HepG2 (cell line): ENCODE measurements around the gene GATC. TPM values are rescaled to one million over a fixed set of nuclear protein-coding genes. Genes with fewer than 3 reads are reported as not detected.

Experiments
- ATAC-seq: fragments of 200-7000 bp; cut with Tn5 transposase; 3 replicates; pipeline ENCODE4 v1.9.1; 2020; ENCODE audit warnings: mild to moderate bottlenecking, moderate library complexity
- BruUV-seq: library from RNA; stranded (reverse); fragments of 400-500 nt; replicated peaks from 2 replicates; lab custom pipeline; 2021; lab: Mats Ljungman, UMichigan
- CTCF ChIA-PET: fragments of 300-600 bp; formaldehyde crosslinking; extraction: SDS; loops from one replicate; lab custom pipeline; 2021; ENCODE audit warnings: low total read pairs, inconsistent platforms, low intra/inter-chr PET ratio; lab: Yijun Ruan, JAX
- POLR2A ChIA-PET: fragments of 350-600 bp; sonication (Branson Sonifier 250); formaldehyde crosslinking; loops from one replicate; lab custom pipeline; 2020; ENCODE audit warnings: antibody characterized with exemption, inconsistent platforms; lab: Yijun Ruan, JAX
- DNase-seq: peaks from one replicate; pipeline ENCODE4 v3.0.0-alpha.2; 2015; ENCODE audit warnings: low spot score
- FAIRE-seq: peaks from 3 replicates; lab custom pipeline; 2011; peaks lifted over from hg19 to GRCh38; lab: Jason Lieb, UNC
- H2AFZ ChIP-seq: one replicate; pipeline ENCODE4 v1.6.1; 2011; ENCODE audit warnings: low read length, inconsistent platforms
- H3K27ac ChIP-seq: fragments of 300-600 bp; 3 replicates; pipeline ENCODE4 v1.8.0; 2011; ENCODE audit warnings: mixed run types, mild to moderate bottlenecking, mixed read lengths, low read length, inconsistent platforms; ENCODE audit not compliant: insufficient read depth; ENCODE audit errors: extremely low read length
- H3K27me3 ChIP-seq, 2 experiments: fragments of 200-600 bp in 1 of 2; 2 replicates in 1 of 2; 3 replicates in 1 of 2; pipeline versions ENCODE4 v1.6.0 to v1.8.0; 2011; ENCODE audit warnings: low read length in 2 of 2, mild to moderate bottlenecking in 2 of 2, moderate library complexity in 2 of 2, inconsistent platforms in 1 of 2; ENCODE audit not compliant: insufficient read depth in 2 of 2, control insufficient read depth in 1 of 2
- H3K36me3 ChIP-seq, 2 experiments: fragments of 200-600 bp in 1 of 2; replicated peaks in 1 of 2; 2 replicates in 1 of 2; 3 replicates in 1 of 2; pipeline versions ENCODE4 v1.5.1 to v1.8.0; 2011; ENCODE audit warnings: low read length in 2 of 2, inconsistent platforms in 1 of 2; ENCODE audit not compliant: insufficient read depth in 2 of 2, control insufficient read depth in 1 of 2
- H3K4me1 ChIP-seq: 2 replicates; pipeline ENCODE4 v1.5.1; 2012; ENCODE audit warnings: low read length, inconsistent platforms; ENCODE audit not compliant: insufficient read depth
- H3K4me2 ChIP-seq: 2 replicates; pipeline ENCODE4 v1.6.0; 2011; ENCODE audit warnings: low read depth, low read length, inconsistent platforms
- H3K4me3 ChIP-seq, 3 experiments: fragments of 200-600 bp in 1 of 3; sonication (generic), shearing (Covaris generic) in 1 of 3; replicated peaks in 1 of 3; 2 replicates each; pipeline ENCODE4 v1.5.1; 2011 to 2016; ENCODE audit warnings: low read length in 3 of 3, inconsistent platforms in 2 of 3, low read depth in 2 of 3, mild to moderate bottlenecking in 2 of 3, control low read depth in 1 of 3, mixed read lengths in 1 of 3; ENCODE audit not compliant: insufficient read depth in 1 of 3
- H3K79me2 ChIP-seq: one replicate; pipeline ENCODE4 v1.6.1; 2011; ENCODE audit warnings: low read length, inconsistent platforms; ENCODE audit not compliant: insufficient read depth
- H3K9ac ChIP-seq: 2 replicates; pipeline ENCODE4 v1.6.0; 2011; ENCODE audit warnings: mild to moderate bottlenecking, low read depth, low read length, inconsistent platforms; ENCODE audit not compliant: insufficient read depth
- H3K9me3 ChIP-seq: 2 replicates; pipeline ENCODE4 v1.5.1; 2012; ENCODE audit warnings: mild to moderate bottlenecking, low read length
- H4K20me1 ChIP-seq: 2 replicates; pipeline ENCODE4 v1.6.0; 2011; ENCODE audit warnings: inconsistent platforms, mild to moderate bottlenecking, low read length, moderate library complexity; ENCODE audit not compliant: insufficient read depth
- CBX2 ChIP-seq, 2 experiments: fragments of 200-600 bp in 1 of 2; sonication (generic); formaldehyde crosslinking in 1 of 2; IDR thresholded peaks; 2 replicates each; pipeline versions ENCODE4 v1.7.0 to v1.8.1; 2018 to 2022; ENCODE audit warnings: low read depth in 2 of 2, low read length in 1 of 2, mild to moderate bottlenecking in 1 of 2, missing genetic modification reagents in 1 of 2
- HOXA9 ChIP-seq: sonication (generic); formaldehyde crosslinking; IDR thresholded peaks from 2 replicates; pipeline ENCODE4 v1.8.1; 2022; ENCODE audit warnings: missing genetic modification reagents, mild to moderate bottlenecking, moderate library complexity, borderline replicate concordance
- ISL2 ChIP-seq: sonication (generic); formaldehyde crosslinking; IDR thresholded peaks from 2 replicates; pipeline ENCODE4 v1.5.0; 2020; ENCODE audit warnings: missing genetic modification reagents
- PHB2 ChIP-seq: fragments of 450-650 bp; IDR thresholded peaks from 2 replicates; pipeline ENCODE4 v1.6.1; 2018; ENCODE audit not compliant: partially characterized antibody
- PPARG ChIP-seq: conservative IDR thresholded peaks from 2 replicates; pipeline ENCODE4 v1.6.1; 2016; ENCODE audit warnings: missing biosample characterization, missing genetic modification reagents
- SP5 ChIP-seq: IDR thresholded peaks from 2 replicates; pipeline ENCODE4 v1.6.1; 2016; ENCODE audit warnings: low read depth, borderline replicate concordance
- ZFP62 ChIP-seq: sonication (generic); formaldehyde crosslinking; IDR thresholded peaks from 2 replicates; pipeline ENCODE4 v1.4.0; 2020; ENCODE audit warnings: missing genetic modification reagents
- ZNF121 ChIP-seq: sonication (generic); formaldehyde crosslinking; IDR thresholded peaks from 2 replicates; pipeline ENCODE4 v1.5.0; 2020; ENCODE audit warnings: mild to moderate bottlenecking, missing genetic modification reagents
- ZNF501 ChIP-seq: sonication (generic); formaldehyde crosslinking; IDR thresholded peaks from 2 replicates; pipeline ENCODE4 v1.5.1; 2020; ENCODE audit warnings: mild to moderate bottlenecking, moderate library complexity, missing genetic modification reagents
- ZNF615 ChIP-seq: sonication (generic); formaldehyde crosslinking; IDR thresholded peaks from 2 replicates; pipeline ENCODE4 v1.5.0; 2020; ENCODE audit warnings: mild to moderate bottlenecking, missing genetic modification reagents, borderline replicate concordance
- ZNF629 ChIP-seq: sonication (generic); formaldehyde crosslinking; conservative IDR thresholded peaks from 2 replicates; pipeline ENCODE4 v1.5.0; 2020; ENCODE audit warnings: missing genetic modification reagents
- ZSCAN25 ChIP-seq: sonication (generic); formaldehyde crosslinking; IDR thresholded peaks from 2 replicates; pipeline ENCODE4 v1.8.0; 2022; ENCODE audit warnings: mild to moderate bottlenecking, missing genetic modification reagents
- ZSCAN5A ChIP-seq: sonication (generic); formaldehyde crosslinking; IDR thresholded peaks from 2 replicates; pipeline ENCODE4 v1.8.0; 2022; ENCODE audit warnings: mild to moderate bottlenecking, missing genetic modification reagents, borderline replicate concordance
- WGBS: methylation state at CpG from one replicate; pipeline ENCODE4 v1.1.6; 2017; ENCODE audit warnings: low lambda C conversion rate; 5-methylcytosine and 5-hydroxymethylcytosine counted together
- in situ Hi-C: cut with HindIII; loops from 2 replicates; pipeline ENCODE4 v1.10.0; 2017; ENCODE audit warnings: low pct_unique_long_range_greater_than_20kb; ENCODE audit not compliant: extremely low pct_ligation_motif_present
- intact Hi-C: fragments of 100-400 bp; cut with micrococcal nuclease; formaldehyde crosslinking; loops from one replicate; pipeline ENCODE4 v1.10.0; 2022; ENCODE audit not compliant: unreplicated experiment
- polyA plus RNA-seq, 8 experiments: library from polyadenylated mRNA; depleted of rRNA in 3 of 8; stranded (reverse) in 7 of 8; unstranded in 1 of 8; fragments of >200 nt; fragmentation: Illumina TruSeq in 4 of 8; extraction: Trizol in 4 of 8; gene quantifications; 2 replicates each; pipeline versions ENCODE4 v1.2.1 to v1.2.3, GENCODE V29; 2011 to 2016; ENCODE audit warnings: low read depth in 4 of 8, missing spikeins in 1 of 8, mixed read lengths in 1 of 8; ENCODE audit not compliant: insufficient read depth in 1 of 8
- total RNA-seq, 5 experiments: library from RNA; depleted of rRNA; stranded (reverse); fragments of >200 nt; fragmentation: Illumina TruSeq; extraction: Trizol; gene quantifications; 2 replicates each; pipeline ENCODE4 v1.2.3, GENCODE V29; 2016; ENCODE audit warnings: low read depth in 1 of 5

The GATC gene
- total and polyA plus RNA-seq, 2 of the 13 experiments (the other 11 are each of a cell fraction or from before 2014, with no cell fraction given), result 17.7 to 29.7 TPM

GRCh38 chr12:120406069-120406468 is 40.2 kb upstream of the GATC start:
- H3K4me2 ChIP-seq, result no peak overlapping the region
- ATAC-seq (no peak), DNase-seq (no peak), FAIRE-seq (no peak)
- 70% methylated on average over 3 of the region's 3 CpGs for WGBS
- H3K4me1 ChIP-seq, result peaks cover 12% of the 10 kb centered on the region
- ChIA-PET POLR2A (no interaction called here), CTCF (no interaction called here)
- peaks cover 0 to 5% of the 10 kb centered on the region in 2 experiments; a peak in 2 of 5 replicates for H3K27me3 ChIP-seq
- BruUV-seq, result no TSS peak
- no peaks in the 10 kb centered on the region for H3K9me3 ChIP-seq
- in situ Hi-C loops, result no loop called here
- no peak overlapping the region for H3K27ac ChIP-seq
- no peak overlapping the region for H3K4me3 ChIP-seq
- TF ChIP-seq PPARG (CRISPR knock-in tag), result no peak
- TF ChIP-seq ZNF615 (CRISPR knock-in tag), result no peak
- no peak for TF ChIP-seq HOXA9 (CRISPR knock-in tag)
- TF ChIP-seq ZSCAN25, result no peak
- no peak for TF ChIP-seq PHB2
- TF ChIP-seq SP5 (CRISPR knock-in tag), result no peak
- TF ChIP-seq ISL2 (CRISPR knock-in tag), result no peak
- no peak for TF ChIP-seq ZFP62 (CRISPR knock-in tag)
- no peak for TF ChIP-seq ZNF501
- TF ChIP-seq CBX2 (IDR thresholded peaks at IDR 0.05; ENCODE audit: low read depth, low read length), result no peak
- no peak for TF ChIP-seq CBX2 (CRISPR knock-in tag; IDR thresholded peaks at IDR 0.05; ENCODE audit: low read depth)
- TF ChIP-seq, all 625 proteins: peak for 0
- Histone ChIP-seq H3K79me2 (no peaks in the 10 kb centered on the region), H3K36me3 (no peaks in the 10 kb centered on the region), H3K9ac (no peak overlapping the region), H2AFZ (no peak overlapping the region), H4K20me1 (no peaks in the 10 kb centered on the region)
- intact Hi-C loops, result no loop called here

DNA sequence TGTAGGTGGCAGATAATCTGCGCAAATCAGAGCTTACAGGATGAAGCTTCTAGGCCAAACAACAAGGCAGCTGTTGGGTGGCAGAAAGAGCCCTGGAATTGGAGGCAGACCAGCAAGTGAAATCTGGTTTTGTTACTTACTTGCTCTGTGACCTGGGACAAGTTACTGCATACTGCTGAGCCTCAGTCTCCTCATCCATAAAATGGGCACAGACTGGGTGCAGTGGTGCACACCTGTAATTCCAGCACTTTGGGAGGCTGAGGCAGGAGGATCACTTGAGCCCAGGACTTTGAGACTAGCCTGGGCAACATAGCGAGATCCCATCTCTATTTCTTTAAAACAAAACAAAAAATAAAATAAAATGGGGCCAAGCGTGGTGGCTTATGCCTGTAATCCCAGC is 39.7 kb upstream of the GATC start:
- Histone ChIP-seq H3K27ac (no peak overlapping the region), H4K20me1 (no peaks in the 10 kb centered on the region), H3K36me3 (no peaks in the 10 kb centered on the region), H3K9me3 (no peaks in the 10 kb centered on the region), H3K4me3 (no peak overlapping the region), H3K79me2 (no peaks in the 10 kb centered on the region), H3K4me2 (no peak overlapping the region), H2AFZ (no peak overlapping the region), H3K9ac (no peak overlapping the region), H3K4me1 (peaks cover 11% of the 10 kb centered on the region), H3K27me3 (peaks cover 0 to 5% of the 10 kb centered on the region in 2 experiments; a peak in 2 of 5 replicates)
- POLR2A ChIA-PET, result no interaction called here
- WGBS, result 30% methylated on average over 3 of the region's 3 CpGs
- in situ Hi-C loops (no loop called here), intact Hi-C loops (no loop called here)
- ATAC-seq, result no peak
- TF ChIP-seq ZSCAN5A (no peak), ZNF629 (peak; percentile 86), ZNF121 (CRISPR knock-in tag) (peak; percentile 45; the same call in 1 of the 2 replicates)
- CTCF ChIA-PET, result no interaction called here
- no peak for FAIRE-seq
- DNase-seq, result no peak
- BruUV-seq, result no TSS peak
